HepG2 (cell line): ENCODE results near the gene ZNF134. TPM values are rescaled to one million over a fixed set of nuclear protein-coding genes. Genes with fewer than 3 reads are reported as not detected.

Source experiments
- ATAC-seq: fragments of 200-7000 bp; cut with Tn5 transposase; 3 replicates; pipeline ENCODE4 v1.9.1; 2020; ENCODE audit warnings: mild to moderate bottlenecking, moderate library complexity
- BruUV-seq: library from RNA; stranded (reverse); fragments of 400-500 nt; replicated peaks from 2 replicates; lab custom pipeline; 2021; lab: Mats Ljungman, UMichigan
- CTCF ChIA-PET: fragments of 300-600 bp; formaldehyde crosslinking; extraction: SDS; loops from one replicate; lab custom pipeline; 2021; ENCODE audit warnings: low total read pairs, inconsistent platforms, low intra/inter-chr PET ratio; lab: Yijun Ruan, JAX
- POLR2A ChIA-PET: fragments of 350-600 bp; sonication (Branson Sonifier 250); formaldehyde crosslinking; loops from one replicate; lab custom pipeline; 2020; ENCODE audit warnings: antibody characterized with exemption, inconsistent platforms; lab: Yijun Ruan, JAX
- DNase-seq: peaks from one replicate; pipeline ENCODE4 v3.0.0-alpha.2; 2015; ENCODE audit warnings: low spot score
- FAIRE-seq: peaks from 3 replicates; lab custom pipeline; 2011; peaks lifted over from hg19 to GRCh38; lab: Jason Lieb, UNC
- H2AFZ ChIP-seq: one replicate; pipeline ENCODE4 v1.6.1; 2011; ENCODE audit warnings: low read length, inconsistent platforms
- H3K27ac ChIP-seq: fragments of 300-600 bp; 3 replicates; pipeline ENCODE4 v1.8.0; 2011; ENCODE audit warnings: mixed run types, mild to moderate bottlenecking, mixed read lengths, low read length, inconsistent platforms; ENCODE audit not compliant: insufficient read depth; ENCODE audit errors: extremely low read length
- H3K27me3 ChIP-seq, 2 experiments: fragments of 200-600 bp in 1 of 2; 2 replicates in 1 of 2; 3 replicates in 1 of 2; pipeline versions ENCODE4 v1.6.0 to v1.8.0; 2011; ENCODE audit warnings: low read length in 2 of 2, mild to moderate bottlenecking in 2 of 2, moderate library complexity in 2 of 2, inconsistent platforms in 1 of 2; ENCODE audit not compliant: insufficient read depth in 2 of 2, control insufficient read depth in 1 of 2
- H3K36me3 ChIP-seq, 2 experiments: fragments of 200-600 bp in 1 of 2; replicated peaks in 1 of 2; 2 replicates in 1 of 2; 3 replicates in 1 of 2; pipeline versions ENCODE4 v1.5.1 to v1.8.0; 2011; ENCODE audit warnings: low read length in 2 of 2, inconsistent platforms in 1 of 2; ENCODE audit not compliant: insufficient read depth in 2 of 2, control insufficient read depth in 1 of 2
- H3K4me1 ChIP-seq: 2 replicates; pipeline ENCODE4 v1.5.1; 2012; ENCODE audit warnings: low read length, inconsistent platforms; ENCODE audit not compliant: insufficient read depth
- H3K4me2 ChIP-seq: 2 replicates; pipeline ENCODE4 v1.6.0; 2011; ENCODE audit warnings: low read depth, low read length, inconsistent platforms
- H3K4me3 ChIP-seq, 3 experiments: fragments of 200-600 bp in 1 of 3; sonication (generic), shearing (Covaris generic) in 1 of 3; replicated peaks in 1 of 3; 2 replicates each; pipeline ENCODE4 v1.5.1; 2011 to 2016; ENCODE audit warnings: low read length in 3 of 3, inconsistent platforms in 2 of 3, low read depth in 2 of 3, mild to moderate bottlenecking in 2 of 3, control low read depth in 1 of 3, mixed read lengths in 1 of 3; ENCODE audit not compliant: insufficient read depth in 1 of 3
- H3K79me2 ChIP-seq: one replicate; pipeline ENCODE4 v1.6.1; 2011; ENCODE audit warnings: low read length, inconsistent platforms; ENCODE audit not compliant: insufficient read depth
- H3K9ac ChIP-seq: 2 replicates; pipeline ENCODE4 v1.6.0; 2011; ENCODE audit warnings: mild to moderate bottlenecking, low read depth, low read length, inconsistent platforms; ENCODE audit not compliant: insufficient read depth
- H3K9me3 ChIP-seq: 2 replicates; pipeline ENCODE4 v1.5.1; 2012; ENCODE audit warnings: mild to moderate bottlenecking, low read length
- H4K20me1 ChIP-seq: 2 replicates; pipeline ENCODE4 v1.6.0; 2011; ENCODE audit warnings: inconsistent platforms, mild to moderate bottlenecking, low read length, moderate library complexity; ENCODE audit not compliant: insufficient read depth
- ARID5B ChIP-seq: IDR thresholded peaks from 2 replicates; pipeline ENCODE4 v1.4.0; 2020; ENCODE audit warnings: mild to moderate bottlenecking, missing genetic modification reagents
- ATF7-NPFF ChIP-seq: sonication (generic); formaldehyde crosslinking; IDR thresholded peaks from 2 replicates; pipeline ENCODE4 v1.8.1; 2023; ENCODE audit warnings: mild to moderate bottlenecking, low read depth, missing genetic modification reagents, moderate library complexity
- EP300 ChIP-seq, 3 experiments: sonication (generic) in 1 of 3; formaldehyde crosslinking in 1 of 3; IDR thresholded peaks; 2 replicates each; pipeline versions ENCODE4 v1.5.1 to v1.6.1; 2011 to 2020; ENCODE audit warnings: low read depth in 2 of 3, low read length in 2 of 3, borderline replicate concordance in 1 of 3, improper control_type of control experiment in 1 of 3, mild to moderate bottlenecking in 1 of 3, missing genetic modification reagents in 1 of 3, moderate library complexity in 1 of 3
- FOSL2 ChIP-seq: sonication (generic); formaldehyde crosslinking; IDR thresholded peaks from 2 replicates; pipeline ENCODE4 v1.4.0; 2020; ENCODE audit warnings: missing genetic modification reagents
- MTA1 ChIP-seq: sonication (generic); formaldehyde crosslinking; IDR thresholded peaks from 2 replicates; pipeline ENCODE4 v1.4.0; 2020; ENCODE audit warnings: missing genetic modification reagents, mild to moderate bottlenecking, borderline replicate concordance
- RAD21 ChIP-seq: fragments of 450-650 bp; formaldehyde crosslinking; IDR thresholded peaks from 2 replicates; pipeline ENCODE4 v1.5.0; 2020; ENCODE audit warnings: mild to moderate bottlenecking
- ZHX2 ChIP-seq, 2 experiments: sonication (generic) in 1 of 2; formaldehyde crosslinking in 1 of 2; IDR thresholded peaks; 2 replicates each; pipeline versions ENCODE4 v1.6.1 to v1.9.0; 2014 to 2022; ENCODE audit warnings: antibody characterized with exemption in 1 of 2, borderline replicate concordance in 1 of 2, inconsistent platforms in 1 of 2, low read depth in 1 of 2, missing genetic modification reagents in 1 of 2
- ZNF230 ChIP-seq: sonication (generic); formaldehyde crosslinking; IDR thresholded peaks from 2 replicates; pipeline ENCODE4 v1.4.0; 2020; ENCODE audit warnings: mild to moderate bottlenecking, missing genetic modification reagents
- ZNF263 ChIP-seq: sonication (generic); formaldehyde crosslinking; IDR thresholded peaks from 2 replicates; pipeline ENCODE4 v1.4.0; 2020; ENCODE audit warnings: missing genetic modification reagents
- ZNF629 ChIP-seq: sonication (generic); formaldehyde crosslinking; conservative IDR thresholded peaks from 2 replicates; pipeline ENCODE4 v1.5.0; 2020; ENCODE audit warnings: missing genetic modification reagents
- ZSCAN31 ChIP-seq: sonication (generic); formaldehyde crosslinking; IDR thresholded peaks from 2 replicates; pipeline ENCODE4 v1.5.0; 2020; ENCODE audit warnings: low read depth, mild to moderate bottlenecking, missing genetic modification reagents
- WGBS: methylation state at CpG from one replicate; pipeline ENCODE4 v1.1.6; 2017; ENCODE audit warnings: low lambda C conversion rate; 5-methylcytosine and 5-hydroxymethylcytosine counted together
- in situ Hi-C: cut with HindIII; loops from 2 replicates; pipeline ENCODE4 v1.10.0; 2017; ENCODE audit warnings: low pct_unique_long_range_greater_than_20kb; ENCODE audit not compliant: extremely low pct_ligation_motif_present
- intact Hi-C: fragments of 100-400 bp; cut with micrococcal nuclease; formaldehyde crosslinking; loops from one replicate; pipeline ENCODE4 v1.10.0; 2022; ENCODE audit not compliant: unreplicated experiment
- polyA plus RNA-seq, 8 experiments: library from polyadenylated mRNA; depleted of rRNA in 3 of 8; stranded (reverse) in 7 of 8; unstranded in 1 of 8; fragments of >200 nt; fragmentation: Illumina TruSeq in 4 of 8; extraction: Trizol in 4 of 8; gene quantifications; 2 replicates each; pipeline versions ENCODE4 v1.2.1 to v1.2.3, GENCODE V29; 2011 to 2016; ENCODE audit warnings: low read depth in 4 of 8, missing spikeins in 1 of 8, mixed read lengths in 1 of 8; ENCODE audit not compliant: insufficient read depth in 1 of 8
- total RNA-seq, 5 experiments: library from RNA; depleted of rRNA; stranded (reverse); fragments of >200 nt; fragmentation: Illumina TruSeq; extraction: Trizol; gene quantifications; 2 replicates each; pipeline ENCODE4 v1.2.3, GENCODE V29; 2016; ENCODE audit warnings: low read depth in 1 of 5

Gene ZNF134
- total and polyA plus RNA-seq, 2 of the 13 experiments (the other 11 are each of a cell fraction or from before 2014, with no cell fraction given), result 6.8 to 17.1 TPM

- POLR2A ChIA-PET, result interaction anchor here (0.9 to 4.6 kb wide), 8 partner anchors 9 to 155 kb away, joined by 3 to 21 read pairs (median 6); partner anchors contain the start of genes ZNF134, ZNF211 and ZNF551
- intact Hi-C loops (no loop called here), in situ Hi-C loops (no loop called here)
- TSS peak; percentile 55 for BruUV-seq
- no peaks in the 10 kb centered on the region; a peak in 1 of 5 replicates for H3K27me3 ChIP-seq
- no peaks in the 10 kb centered on the region; the same call in 1 of the 2 replicates for H4K20me1 ChIP-seq
- peak; percentile 39 for DNase-seq
- ATAC-seq, result peak; percentile 97
- CTCF ChIA-PET, result no interaction called here
- WGBS, result 4% methylated on average over 21 of the region's 64 CpGs
- peak; percentile 49 for FAIRE-seq
- H3K36me3 ChIP-seq, result no peaks in the 10 kb centered on the region
- peak overlapping the region; percentile 78 for H3K4me2 ChIP-seq
- H3K9ac ChIP-seq, result peak overlapping the region; percentile 62
- no peaks in the 10 kb centered on the region for H3K9me3 ChIP-seq
- H3K27ac ChIP-seq, result peak overlapping the region; percentile 30
- H2AFZ ChIP-seq, result peak overlapping the region; percentile 47
- H3K4me3 ChIP-seq, result peak overlapping the region; percentile 67 to 71 (median 70)
- no peaks in the 10 kb centered on the region for H3K79me2 ChIP-seq
- peaks cover 15% of the 10 kb centered on the region for H3K4me1 ChIP-seq
- TF ChIP-seq ZNF629 (CRISPR knock-in tag), result peak; percentile 35
- no peak for TF ChIP-seq ZNF230 (CRISPR knock-in tag)
- TF ChIP-seq MTA1, result no peak
- peak; percentile 36 for TF ChIP-seq ARID5B (CRISPR knock-in tag)
- TF ChIP-seq ZNF263 (CRISPR knock-in tag), result peak; percentile 78
- peak; percentile 11; the same call in 1 of the 2 replicates for TF ChIP-seq ZHX2 (IDR thresholded peaks at IDR 0.05; ENCODE audit: low read depth)
- no peak for TF ChIP-seq ZHX2 (CRISPR knock-in tag; IDR thresholded peaks at IDR 0.05; ENCODE audit: borderline replicate concordance)
- TF ChIP-seq RAD21, result peak; percentile 29; the same call in 1 of the 2 replicates
- TF ChIP-seq FOSL2, result peak; percentile 12; the same call in 1 of the 2 replicates
- peak; percentile 88 for TF ChIP-seq ZSCAN31 (CRISPR knock-in tag)
- no peak for TF ChIP-seq EP300 (IDR thresholded peaks at IDR 0.05; ENCODE audit: low read depth in 2 of 2, low read length in 2 of 2)
- no peak for TF ChIP-seq EP300 (CRISPR knock-in tag; IDR thresholded peaks at IDR 0.05; ENCODE audit: borderline replicate concordance)
- TF ChIP-seq ATF7-NPFF (CRISPR knock-in tag), result peak; percentile 69; the same call in 1 of the 2 replicates
Measured at GRCh38 chr19:57664269-57665127, 50.5 kb downstream of the ZNF134 start.
